22Rv1 (cell line): ENCODE measurements around the gene DPF3.

Source experiments
- ZFX ChIP-seq: fragments of 450-650 bp; IDR thresholded peaks from 2 replicates; pipeline ENCODE4 v1.6.1; 2017; ENCODE audit warnings: antibody characterized with exemption, borderline replicate concordance
- TF ChIP-seq, protein P1 (sequence below): fragments of 450-650 bp; IDR thresholded peaks from 2 replicates; pipeline ENCODE4 v1.5.1; 2017; ENCODE audit warnings: mild to moderate bottlenecking

DNA sequence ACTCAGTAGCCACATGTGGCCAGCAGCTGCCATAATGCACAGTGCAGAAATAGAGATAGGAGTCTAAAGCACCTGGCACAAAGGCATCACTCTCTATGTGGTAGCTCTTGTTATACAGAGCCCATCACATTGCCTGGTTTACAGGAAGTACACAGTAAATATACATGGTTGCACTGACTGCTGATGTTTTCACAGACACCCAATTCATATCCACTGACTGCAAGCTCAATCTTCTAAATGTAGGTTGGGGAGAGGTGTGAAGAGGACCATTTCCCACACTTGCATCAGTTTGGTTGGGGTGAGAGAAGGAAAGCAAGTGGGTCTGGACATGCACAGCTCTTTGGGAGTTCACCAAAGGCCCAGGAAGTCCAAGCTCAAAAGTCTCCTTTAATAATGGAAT lies 172.8 kb downstream of the DPF3 start:
- TF ChIP-seq, protein P1, sequence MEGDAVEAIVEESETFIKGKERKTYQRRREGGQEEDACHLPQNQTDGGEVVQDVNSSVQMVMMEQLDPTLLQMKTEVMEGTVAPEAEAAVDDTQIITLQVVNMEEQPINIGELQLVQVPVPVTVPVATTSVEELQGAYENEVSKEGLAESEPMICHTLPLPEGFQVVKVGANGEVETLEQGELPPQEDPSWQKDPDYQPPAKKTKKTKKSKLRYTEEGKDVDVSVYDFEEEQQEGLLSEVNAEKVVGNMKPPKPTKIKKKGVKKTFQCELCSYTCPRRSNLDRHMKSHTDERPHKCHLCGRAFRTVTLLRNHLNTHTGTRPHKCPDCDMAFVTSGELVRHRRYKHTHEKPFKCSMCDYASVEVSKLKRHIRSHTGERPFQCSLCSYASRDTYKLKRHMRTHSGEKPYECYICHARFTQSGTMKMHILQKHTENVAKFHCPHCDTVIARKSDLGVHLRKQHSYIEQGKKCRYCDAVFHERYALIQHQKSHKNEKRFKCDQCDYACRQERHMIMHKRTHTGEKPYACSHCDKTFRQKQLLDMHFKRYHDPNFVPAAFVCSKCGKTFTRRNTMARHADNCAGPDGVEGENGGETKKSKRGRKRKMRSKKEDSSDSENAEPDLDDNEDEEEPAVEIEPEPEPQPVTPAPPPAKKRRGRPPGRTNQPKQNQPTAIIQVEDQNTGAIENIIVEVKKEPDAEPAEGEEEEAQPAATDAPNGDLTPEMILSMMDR, result no peak
- TF ChIP-seq ZFX, result no peak
